GM19452 (cell line): ENCODE measurements around the gene CTIF.

Experiments
- ATAC-seq: cut with Tn5 transposase; IDR thresholded peaks from one replicate; pipeline ENCODE4 v1.9.1; 2021; ENCODE audit not compliant: unreplicated experiment

The CTIF gene

GRCh38 chr18:48871391-48872166 is 332.7 kb downstream of the CTIF start:
- ATAC-seq, result no peak

- no peak for ATAC-seq
Observed at GRCh38 chr18:48872234-48873145, 333.7 kb downstream of the CTIF start.

GRCh38 chr18:48874233-48874632 is 335.4 kb downstream of the CTIF start:
- no peak for ATAC-seq

- no peak for ATAC-seq
Observed at GRCh38 chr18:48874701-48875162, 335.9 kb downstream of the CTIF start.

DNA sequence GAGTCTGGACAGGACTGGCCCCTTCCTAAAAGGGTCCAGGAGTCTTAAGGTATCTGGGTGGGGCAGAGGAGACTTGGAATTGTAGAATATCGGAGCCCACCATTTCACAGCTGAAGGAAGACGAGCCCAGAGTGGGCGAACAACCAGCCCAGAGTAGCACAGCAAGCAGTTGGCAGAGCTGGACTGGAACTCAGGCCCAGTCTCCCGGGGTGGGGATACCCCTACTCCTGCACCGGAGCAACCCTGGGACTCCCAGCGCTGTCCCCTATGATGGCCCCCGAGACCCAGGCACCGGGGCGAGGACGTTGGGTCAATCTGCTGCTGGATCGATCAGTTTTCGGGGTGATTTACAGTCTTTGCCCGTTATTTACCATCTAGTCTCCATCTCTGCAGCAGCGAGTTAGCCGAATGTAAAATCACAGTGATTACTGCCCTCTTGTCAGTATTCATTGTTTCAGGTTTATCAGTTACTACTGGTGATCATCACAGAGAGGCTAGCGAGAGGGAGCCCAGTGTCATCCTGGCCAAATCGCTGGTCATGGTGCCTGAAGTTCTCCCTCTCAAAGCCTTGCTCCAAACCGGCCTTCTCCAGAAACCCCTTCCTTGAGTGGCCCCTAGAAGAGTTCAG is 336.6 kb downstream of the CTIF start:
- ATAC-seq, result no peak

DNA sequence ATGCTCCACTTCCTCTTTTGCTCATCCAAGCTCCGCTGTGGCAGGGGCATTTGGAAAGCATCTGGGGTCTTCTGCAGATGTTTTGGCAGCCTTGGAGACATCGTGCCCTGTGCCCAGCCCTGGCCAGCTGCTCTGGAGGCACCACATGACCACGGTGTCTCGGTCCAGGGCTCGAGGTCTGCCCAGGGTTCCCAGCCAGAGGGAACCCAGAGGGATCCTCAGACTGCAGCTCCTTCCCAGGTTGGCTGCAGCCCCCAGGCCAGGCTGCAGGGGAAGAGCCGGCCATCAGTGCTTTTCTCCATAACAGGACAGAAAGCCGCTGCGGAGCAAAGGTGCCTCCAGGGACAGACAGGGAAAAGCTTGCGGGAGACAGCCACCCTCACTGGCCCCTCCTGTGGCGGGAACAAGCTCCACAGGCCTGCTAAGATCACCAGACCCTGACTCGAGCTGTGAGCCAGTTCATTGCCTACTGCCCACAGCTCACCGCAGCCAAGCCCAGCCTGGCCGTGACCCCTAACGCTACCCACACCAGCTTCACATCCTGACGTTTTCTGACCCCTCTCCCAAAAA is 337.2 kb downstream of the CTIF start:
- no peak for ATAC-seq

- ATAC-seq, result no peak
Observed at GRCh38 chr18:48876590-48876989, 337.8 kb downstream of the CTIF start.

GRCh38 chr18:48877941-48878340 is 339.1 kb downstream of the CTIF start:
- ATAC-seq, result no peak

GRCh38 chr18:48878471-48878870 is 339.6 kb downstream of the CTIF start:
- no peak for ATAC-seq

GRCh38 chr18:48879008-48879431 is 340.2 kb downstream of the CTIF start:
- no peak for ATAC-seq

GRCh38 chr18:48880931-48881330 is 342.1 kb downstream of the CTIF start:
- ATAC-seq, result no peak

- no peak for ATAC-seq
Observed at GRCh38 chr18:48882379-48882778, 343.5 kb downstream of the CTIF start.

DNA sequence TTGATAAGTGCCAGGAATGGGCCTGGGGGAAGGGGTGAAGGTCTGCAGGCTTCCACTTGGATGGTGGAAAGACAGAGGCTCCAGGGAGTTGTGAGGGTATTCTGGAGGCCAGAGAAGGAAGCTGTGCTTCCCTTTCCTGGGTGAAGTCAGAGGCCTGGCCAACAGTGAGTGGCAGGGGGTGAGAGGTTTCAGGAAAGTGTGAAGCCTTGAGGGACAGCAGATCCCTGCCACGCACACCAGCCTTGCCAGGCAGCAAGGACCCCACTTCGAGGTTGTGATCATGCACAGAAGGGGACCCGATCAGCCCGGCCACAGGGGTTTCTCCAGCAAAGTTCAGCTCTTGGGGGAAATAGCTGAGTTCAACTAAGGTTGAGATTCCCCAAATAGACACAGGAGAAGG is 345.5 kb downstream of the CTIF start:
- no peak for ATAC-seq

DNA sequence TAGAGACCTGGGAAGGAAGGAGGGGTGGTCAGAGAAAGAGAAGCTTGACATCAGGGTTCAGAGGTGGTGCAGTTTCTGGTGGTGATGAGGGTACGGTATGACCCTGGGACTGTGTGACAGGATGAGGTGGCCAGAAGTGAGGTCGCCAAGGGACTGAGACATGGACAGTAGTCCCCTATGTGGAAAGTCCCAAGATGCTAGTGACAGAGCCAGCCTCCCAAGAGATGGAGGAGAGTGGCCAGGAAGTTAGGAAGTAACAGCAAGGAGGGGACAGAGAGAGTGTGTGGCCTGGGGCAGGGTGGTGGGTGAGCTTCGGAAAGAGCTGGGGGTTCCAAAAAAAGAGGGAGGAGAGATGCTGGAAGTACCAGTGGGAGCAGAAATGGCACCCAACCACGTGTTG is 345.9 kb downstream of the CTIF start:
- no peak for ATAC-seq

- ATAC-seq, result no peak
Observed at GRCh38 chr18:48885266-48885923, 346.6 kb downstream of the CTIF start.

GRCh38 chr18:48885924-48886400 is 347.1 kb downstream of the CTIF start:
- ATAC-seq, result no peak

- ATAC-seq, result no peak
Observed at GRCh38 chr18:48886520-48887293, 347.9 kb downstream of the CTIF start.

DNA sequence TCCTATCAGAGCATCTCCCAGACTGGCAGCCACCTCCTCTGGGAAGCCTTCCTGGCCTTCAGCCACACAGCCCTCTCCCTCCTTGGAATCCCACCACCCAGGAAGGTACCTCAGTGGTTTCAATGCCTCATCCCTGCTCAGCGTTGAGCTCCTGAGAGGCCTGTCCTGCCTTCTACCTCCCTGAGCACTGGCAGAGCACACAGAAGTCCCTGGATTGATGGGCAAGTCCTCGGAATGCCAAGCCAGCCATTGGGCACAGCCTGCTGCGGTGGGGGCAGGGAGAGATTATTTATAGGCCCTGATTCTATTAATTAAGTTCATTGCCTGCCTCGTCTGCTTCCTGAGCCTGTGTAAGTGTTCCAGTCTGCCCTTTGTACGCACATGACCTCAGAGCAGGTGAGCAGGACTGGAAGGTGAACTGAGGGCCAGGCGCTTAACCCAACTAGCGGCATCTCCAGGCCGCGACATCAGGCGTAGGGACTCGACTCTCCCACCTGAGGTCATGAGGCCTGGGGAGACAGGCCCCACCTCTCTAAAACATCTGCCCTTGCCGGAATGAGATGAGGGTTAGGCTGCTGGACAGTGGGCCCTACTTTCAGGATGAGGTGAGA is 348.6 kb downstream of the CTIF start:
- no peak for ATAC-seq
